COLO829 (cell line): ENCODE measurements around the gene DNMT3A.

Source experiments
- DNase-seq: peaks from one replicate; pipeline ENCODE4 v3.0.0; 2012; ENCODE audit warnings: low spot score

Gene DNMT3A

GRCh38 chr2:25324905-25325592 is 16.7 kb downstream of the DNMT3A start:
- DNase-seq = no peak

- no peak for DNase-seq
These were observed 17.5 kb downstream of the DNMT3A start for GRCh38 chr2:25324251-25324650.

- no peak for DNase-seq
These were observed 18.0 kb downstream of the DNMT3A start for GRCh38 chr2:25323610-25324189.

- no peak for DNase-seq
These were observed 18.6 kb downstream of the DNMT3A start for GRCh38 chr2:25323042-25323514.

GRCh38 chr2:25322312-25322711 is 19.4 kb downstream of the DNMT3A start:
- no peak for DNase-seq

- no peak for DNase-seq
These were observed 21.6 kb downstream of the DNMT3A start for GRCh38 chr2:25320077-25320476.

- DNase-seq = no peak
These were observed 25.6 kb downstream of the DNMT3A start for GRCh38 chr2:25316101-25316500.

GRCh38 chr2:25315316-25315680 is 26.4 kb downstream of the DNMT3A start:
- DNase-seq = no peak

GRCh38 chr2:25314514-25315315 is 27.0 kb downstream of the DNMT3A start:
- peak; percentile 40 for DNase-seq

- DNase-seq = no peak
These were observed 27.8 kb downstream of the DNMT3A start for GRCh38 chr2:25313711-25314513.

- no peak for DNase-seq
These were observed 28.6 kb downstream of the DNMT3A start for GRCh38 chr2:25312958-25313710.

GRCh38 chr2:25311865-25312575 is 29.7 kb downstream of the DNMT3A start:
- DNase-seq = no peak

GRCh38 chr2:25310965-25311864 is 30.5 kb downstream of the DNMT3A start:
- no peak for DNase-seq

- no peak for DNase-seq
These were observed 31.1 kb downstream of the DNMT3A start for GRCh38 chr2:25310709-25310964.

GRCh38 chr2:25309402-25309801 is 32.3 kb downstream of the DNMT3A start:
- DNase-seq = peak; percentile 58

- DNase-seq = no peak
These were observed 33.1 kb downstream of the DNMT3A start for GRCh38 chr2:25308599-25308998.

GRCh38 chr2:25307949-25308557 is 33.7 kb downstream of the DNMT3A start:
- DNase-seq = no peak

GRCh38 chr2:25306777-25307368 is 34.9 kb downstream of the DNMT3A start:
- no peak for DNase-seq

GRCh38 chr2:25305775-25306174 is 36.0 kb downstream of the DNMT3A start:
- no peak for DNase-seq
